ENCODE data around the gene CCT8. TPM values are rescaled to one million over a fixed set of nuclear protein-coding genes. Genes with fewer than 3 reads are reported as not detected.

Gene CCT8
- total and polyA plus RNA-seq, 2 of the 8 experiments (the other 6 are each of a cell fraction or from before 2014, with no cell fraction given) = 151 to 319 TPM

- TF ChIP-seq CHD7 (IDR thresholded peaks at IDR 0.05; ENCODE audit: insufficient replicate concordance, low read length) = no peak
Measured at GRCh38 chr21:29030909-29031308, 42.5 kb downstream of the CCT8 start (continued).
